Measurements from ENCODE around the gene CCDC88B.

The CCDC88B gene

GRCh38 chr11:64364911-64365310, 24.9 kb downstream of the CCDC88B start:
- no peak for DNase-seq

- no peak for DNase-seq
Observed at GRCh38 chr11:64366751-64367150, 26.7 kb downstream of the CCDC88B start.

GRCh38 chr11:64367931-64368672, 28.1 kb downstream of the CCDC88B start:
- no peak for DNase-seq

- no peak for DNase-seq
Observed at GRCh38 chr11:64368673-64369074, 28.7 kb downstream of the CCDC88B start.

- DNase-seq: no peak
Observed at GRCh38 chr11:64369440-64370421, 29.7 kb downstream of the CCDC88B start.

GRCh38 chr11:64371201-64371600, 31.2 kb downstream of the CCDC88B start:
- no peak for DNase-seq

- DNase-seq: no peak
Observed at GRCh38 chr11:64372021-64372420, 32.0 kb downstream of the CCDC88B start.

- no peak for DNase-seq
Observed at GRCh38 chr11:64372802-64373597, 33.0 kb downstream of the CCDC88B start.

GRCh38 chr11:64373598-64373974, 33.6 kb downstream of the CCDC88B start:
- DNase-seq: no peak

- no peak for DNase-seq
Observed at GRCh38 chr11:64376071-64376470, 36.1 kb downstream of the CCDC88B start.

- DNase-seq: no peak
Observed at GRCh38 chr11:64378335-64378880, 38.4 kb downstream of the CCDC88B start.

- DNase-seq: no peak
Observed at GRCh38 chr11:64379160-64379559, 39.2 kb downstream of the CCDC88B start.

- DNase-seq: no peak
Observed at GRCh38 chr11:64379817-64380709, 40.1 kb downstream of the CCDC88B start.

- DNase-seq: no peak
Observed at GRCh38 chr11:64381350-64381749, 41.3 kb downstream of the CCDC88B start.

GRCh38 chr11:64382047-64382446, 42.0 kb downstream of the CCDC88B start:
- no peak for DNase-seq

GRCh38 chr11:64382586-64382985, 42.6 kb downstream of the CCDC88B start:
- no peak for DNase-seq

GRCh38 chr11:64383580-64383979, 43.6 kb downstream of the CCDC88B start:
- no peak for DNase-seq

GRCh38 chr11:64384028-64384737, 44.2 kb downstream of the CCDC88B start:
- no peak for DNase-seq

- DNase-seq: no peak
Observed at GRCh38 chr11:64384981-64385944, 45.3 kb downstream of the CCDC88B start.
